VCaP (cell line): ENCODE data around the gene NECTIN3.

Experiments
- H3K27ac ChIP-seq: fragments of 450-650 bp; 2 replicates; pipeline ENCODE4 v1.5.1; 2017
- TF ChIP-seq, protein P1 (sequence below): fragments of 450-650 bp; conservative IDR thresholded peaks from 2 replicates; pipeline ENCODE4 v1.5.1; 2017; ENCODE audit warnings: mild to moderate bottlenecking, moderate library complexity

Gene NECTIN3

DNA sequence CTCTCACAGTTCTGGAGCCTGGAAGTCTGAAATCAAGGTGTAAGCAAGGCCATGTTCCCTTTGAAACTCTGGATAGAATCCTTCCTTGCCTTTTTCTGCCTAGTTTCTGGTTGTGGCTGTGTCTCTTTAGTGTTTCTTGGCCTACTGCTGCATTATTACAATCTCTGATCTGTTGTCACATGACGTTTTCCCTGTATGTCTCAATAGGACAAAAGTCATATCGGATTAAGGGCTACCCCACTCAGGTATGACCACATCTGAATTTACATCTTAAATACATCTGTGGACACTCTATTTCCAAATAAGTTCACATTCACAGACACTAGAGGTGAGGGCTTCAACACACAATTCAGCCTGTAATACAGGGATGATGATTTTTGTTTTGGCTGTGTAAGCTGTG is 13.3 kb downstream of the NECTIN3 start:
- H3K27ac ChIP-seq: no peak overlapping the region
- TF ChIP-seq, protein P1, sequence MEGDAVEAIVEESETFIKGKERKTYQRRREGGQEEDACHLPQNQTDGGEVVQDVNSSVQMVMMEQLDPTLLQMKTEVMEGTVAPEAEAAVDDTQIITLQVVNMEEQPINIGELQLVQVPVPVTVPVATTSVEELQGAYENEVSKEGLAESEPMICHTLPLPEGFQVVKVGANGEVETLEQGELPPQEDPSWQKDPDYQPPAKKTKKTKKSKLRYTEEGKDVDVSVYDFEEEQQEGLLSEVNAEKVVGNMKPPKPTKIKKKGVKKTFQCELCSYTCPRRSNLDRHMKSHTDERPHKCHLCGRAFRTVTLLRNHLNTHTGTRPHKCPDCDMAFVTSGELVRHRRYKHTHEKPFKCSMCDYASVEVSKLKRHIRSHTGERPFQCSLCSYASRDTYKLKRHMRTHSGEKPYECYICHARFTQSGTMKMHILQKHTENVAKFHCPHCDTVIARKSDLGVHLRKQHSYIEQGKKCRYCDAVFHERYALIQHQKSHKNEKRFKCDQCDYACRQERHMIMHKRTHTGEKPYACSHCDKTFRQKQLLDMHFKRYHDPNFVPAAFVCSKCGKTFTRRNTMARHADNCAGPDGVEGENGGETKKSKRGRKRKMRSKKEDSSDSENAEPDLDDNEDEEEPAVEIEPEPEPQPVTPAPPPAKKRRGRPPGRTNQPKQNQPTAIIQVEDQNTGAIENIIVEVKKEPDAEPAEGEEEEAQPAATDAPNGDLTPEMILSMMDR: no peak

DNA sequence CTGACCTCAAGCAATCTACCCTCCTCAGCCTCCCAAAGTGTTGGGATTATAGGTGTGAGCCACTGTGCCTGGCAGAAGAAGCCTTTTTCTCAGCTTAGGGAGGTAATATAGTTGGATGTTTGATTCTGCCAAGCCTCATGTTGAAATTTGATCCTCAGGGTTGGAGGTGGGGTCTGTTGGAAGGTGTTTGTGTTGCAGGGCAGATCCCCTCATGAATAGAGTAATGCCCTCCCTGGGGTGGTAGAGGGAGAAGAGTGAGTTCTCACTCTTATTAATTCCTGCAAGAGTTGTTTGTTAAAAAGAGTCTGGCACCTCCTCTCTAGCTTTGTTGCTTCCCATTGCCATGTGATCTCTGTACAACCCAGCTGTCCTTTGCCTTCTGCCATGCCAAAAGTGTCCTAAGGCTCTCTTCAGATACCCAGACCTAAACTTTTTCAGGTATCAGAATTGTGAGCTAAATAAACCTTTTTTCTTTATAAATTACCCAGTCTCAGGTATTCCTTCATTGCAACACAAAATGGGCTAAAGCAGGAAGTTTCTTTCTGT is 16.4 kb downstream of the NECTIN3 start:
- TF ChIP-seq, protein P1: no peak
- H3K27ac ChIP-seq: no peak overlapping the region

DNA sequence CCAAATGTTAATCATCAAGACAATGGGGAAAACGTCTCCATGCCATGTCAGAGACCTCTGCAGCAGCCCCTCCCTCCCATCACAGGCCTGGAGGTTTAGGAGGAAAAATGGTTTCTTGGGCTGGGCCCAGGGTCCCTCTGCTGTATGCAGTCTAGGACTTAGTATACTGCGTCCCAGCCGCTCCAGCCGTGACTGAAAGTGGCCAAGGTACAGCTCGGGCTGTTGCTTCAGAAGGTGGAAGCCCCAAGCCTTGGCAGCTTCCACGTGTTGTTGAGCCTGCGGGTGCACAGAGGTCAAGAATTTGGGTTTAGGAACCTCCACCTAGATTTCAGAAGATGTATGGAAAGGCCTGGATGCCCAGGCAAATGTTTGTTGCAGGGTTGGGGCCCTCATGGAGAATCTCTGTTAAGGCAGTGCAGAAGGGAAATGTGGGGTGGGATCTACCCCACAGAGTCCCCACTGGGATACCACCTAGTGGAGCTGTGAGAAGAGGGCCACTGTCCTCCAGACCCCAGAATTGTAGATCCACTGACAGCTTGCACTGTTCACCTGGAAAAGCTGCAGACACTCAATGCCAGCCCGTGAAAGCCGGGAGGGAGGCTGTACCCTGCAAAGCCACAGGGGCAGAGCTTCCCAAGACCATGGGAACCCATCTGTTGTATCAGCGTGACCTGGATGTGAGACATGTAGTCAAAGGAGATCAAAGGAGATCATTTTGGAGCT is 25.0 kb downstream of the NECTIN3 start:
- TF ChIP-seq, protein P1: no peak
- no peak overlapping the region for H3K27ac ChIP-seq

DNA sequence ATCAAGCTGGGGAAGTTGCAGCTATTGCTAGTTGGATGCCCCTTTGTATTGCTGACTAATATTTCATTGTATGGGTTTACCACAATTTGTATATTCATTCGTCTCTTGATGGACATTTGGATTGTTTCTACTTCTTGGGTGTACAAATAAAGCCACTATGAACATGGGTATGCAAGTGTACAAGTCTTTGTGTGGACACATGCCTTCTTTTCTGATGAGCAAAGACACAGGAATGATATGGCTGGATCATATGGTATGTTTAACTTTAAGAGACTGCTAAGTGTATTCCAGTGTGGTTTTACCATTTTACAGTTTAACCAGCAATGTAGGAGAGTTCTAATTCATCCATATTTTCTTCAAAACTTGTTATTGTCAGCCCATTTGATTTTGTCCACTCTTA is 32.2 kb downstream of the NECTIN3 start:
- TF ChIP-seq, protein P1: no peak

DNA sequence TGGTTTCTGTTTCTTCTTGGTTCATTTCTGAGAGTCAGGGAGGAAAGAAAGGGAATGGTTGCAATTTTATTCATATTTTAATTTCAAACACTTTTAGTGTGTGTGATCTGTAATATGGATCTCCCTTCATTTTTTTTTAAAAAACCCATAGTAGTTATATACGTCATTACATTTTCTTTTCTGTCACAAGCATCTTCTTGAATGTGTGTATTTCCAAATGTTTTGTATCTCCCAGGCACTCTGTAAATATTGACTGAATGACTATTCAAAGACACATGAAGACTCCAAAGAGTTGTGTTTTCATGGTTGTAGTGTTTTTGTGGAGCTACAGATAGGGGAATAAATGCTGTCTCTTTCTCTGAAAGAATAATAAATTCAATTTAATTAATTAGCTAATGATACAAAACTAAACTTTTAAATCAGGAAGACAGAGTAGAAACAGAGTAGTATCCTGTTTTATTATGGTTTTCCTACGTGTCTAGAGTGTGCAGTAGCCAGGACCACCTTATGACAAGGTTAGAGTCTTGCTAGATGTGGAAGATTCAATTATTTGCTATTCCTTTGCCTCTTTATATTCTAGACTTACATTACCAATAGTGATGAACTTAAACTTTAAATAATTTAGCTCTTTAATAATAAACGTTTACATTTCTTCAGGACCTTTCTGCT is 35.5 kb downstream of the NECTIN3 start:
- TF ChIP-seq, protein P1: no peak
- no peak overlapping the region for H3K27ac ChIP-seq

More for the DNA sequence above, 32.2 kb downstream of the NECTIN3 start:
- no peak overlapping the region for H3K27ac ChIP-seq

DNA sequence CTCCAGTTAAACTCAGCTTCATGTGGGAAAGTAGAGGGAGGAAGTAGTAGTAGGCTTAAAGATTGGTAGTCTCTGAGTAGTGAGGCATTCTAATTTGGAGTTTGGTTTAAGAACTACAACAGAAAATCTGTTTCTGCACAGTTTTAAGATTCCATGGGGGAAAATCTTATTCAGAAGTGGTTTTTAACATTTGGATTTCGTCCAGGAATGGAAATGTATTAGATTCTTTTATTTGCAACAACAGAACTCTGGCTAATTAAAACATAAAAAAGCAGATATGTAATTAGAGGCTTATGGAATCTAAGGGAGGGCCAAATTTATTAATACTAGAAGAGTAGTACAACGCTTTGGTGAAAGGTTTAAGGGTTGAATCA is 36.0 kb downstream of the NECTIN3 start:
- H3K27ac ChIP-seq: no peak overlapping the region
- TF ChIP-seq, protein P1: no peak

DNA sequence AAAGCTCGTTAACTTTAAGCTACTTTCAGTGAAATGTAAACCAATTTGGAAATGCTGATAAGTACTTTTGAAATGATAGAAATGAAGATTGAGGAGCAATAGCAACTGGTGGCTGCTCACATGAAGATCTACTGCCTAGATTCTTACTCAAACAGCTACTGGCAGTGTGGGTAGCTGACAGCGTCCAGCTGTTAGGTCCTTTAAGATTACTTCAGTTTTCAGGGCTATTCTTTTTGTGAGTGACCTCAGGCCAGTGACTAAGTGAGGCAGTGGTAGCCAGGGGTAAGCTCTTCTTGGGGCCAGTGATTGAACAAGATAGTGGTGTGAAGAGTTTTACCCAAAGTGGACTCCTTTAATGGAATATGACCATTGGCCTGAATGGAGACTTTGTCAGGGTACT is 41.3 kb downstream of the NECTIN3 start:
- TF ChIP-seq, protein P1: no peak
- H3K27ac ChIP-seq: no peak overlapping the region
